ENCODE measurements around the gene PTAFR.

Gene PTAFR

GRCh38 chr1:28176492-28177470, at the start of gene PTAFR:
Gene PTAFR, minus strand, starts transcription at chr1:28176690. Its CDS starts 25,669 bp downstream, at chr1:28151021.
- Histone ChIP-seq H3K9ac (ENCODE audit: low read depth in 1 of 2, low read length in 2 of 2) (peak within 1 kb of the TSS in 1 of 2 donors; percentile 25), H3K4me3 (ENCODE audit: low read depth in 1 of 2, low read length in 2 of 2) (peak within 1 kb of the TSS; percentile 4 to 50), H3K9me3 (ENCODE audit: control insufficient read depth in 1 of 2, low read length in 2 of 2) (no peaks in the 10 kb centered on the region), H3K4me1 (ENCODE audit: control insufficient read depth in 1 of 2, insufficient read depth in 2 of 2, low read length in 2 of 2) (peaks cover 21 to 33% of the 10 kb centered on the region in 2 donors), H3K27ac (ENCODE audit: low read depth, low read length) (peak within 1 kb of the TSS; percentile 5), H3K27me3 (ENCODE audit: control insufficient read depth in 1 of 2, insufficient read depth in 2 of 2, low read length in 2 of 2) (no peaks in the 10 kb centered on the region), H3K36me3 (ENCODE audit: control insufficient read depth in 1 of 2, insufficient read depth in 2 of 2, low read length in 2 of 2) (no peaks in the 10 kb centered on the region)

DNA sequence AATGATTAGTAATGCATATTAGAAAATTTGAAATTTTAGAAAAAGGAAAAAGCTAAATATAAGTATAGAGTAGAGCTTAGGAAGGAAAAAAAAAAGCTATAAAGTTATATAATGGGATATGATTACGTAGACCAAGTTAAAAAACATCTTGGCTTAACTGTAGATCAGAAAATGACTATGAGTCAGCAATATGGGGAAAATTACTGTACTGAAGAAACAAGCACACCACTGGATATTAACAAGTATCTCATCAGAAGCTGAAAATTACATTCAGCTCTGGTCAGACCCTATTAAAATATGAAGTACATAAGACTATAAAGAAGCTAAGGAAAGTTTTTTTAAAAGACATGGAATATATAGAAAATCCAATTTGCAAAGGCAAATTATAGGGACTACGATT, 36.8 kb upstream of the PTAFR start:
- Histone ChIP-seq H3K9ac (ENCODE audit: low read depth in 1 of 2, low read length in 2 of 2) (no peak overlapping the region), H3K9me3 (ENCODE audit: control insufficient read depth in 1 of 2, low read length in 2 of 2) (no peaks in the 10 kb centered on the region), H3K27ac (ENCODE audit: low read depth, low read length) (no peak overlapping the region), H3K36me3 (ENCODE audit: control insufficient read depth in 1 of 2, insufficient read depth in 2 of 2, low read length in 2 of 2) (peaks cover 18 to 48% of the 10 kb centered on the region in 2 donors), H3K4me3 (ENCODE audit: low read depth in 1 of 2, low read length in 2 of 2) (no peak overlapping the region), H3K4me1 (ENCODE audit: control insufficient read depth in 1 of 2, insufficient read depth in 2 of 2, low read length in 2 of 2) (no peaks in the 10 kb centered on the region), H3K27me3 (ENCODE audit: control insufficient read depth in 1 of 2, insufficient read depth in 2 of 2, low read length in 2 of 2) (no peaks in the 10 kb centered on the region)

- Histone ChIP-seq H3K27ac (ENCODE audit: low read depth, low read length) (no peak overlapping the region), H3K9ac (ENCODE audit: low read depth in 1 of 2, low read length in 2 of 2) (no peak overlapping the region), H3K36me3 (ENCODE audit: control insufficient read depth in 1 of 2, insufficient read depth in 2 of 2, low read length in 2 of 2) (peaks cover 20 to 56% of the 10 kb centered on the region in 2 donors), H3K4me3 (ENCODE audit: low read depth in 1 of 2, low read length in 2 of 2) (no peak overlapping the region), H3K27me3 (ENCODE audit: control insufficient read depth in 1 of 2, insufficient read depth in 2 of 2, low read length in 2 of 2) (no peaks in the 10 kb centered on the region), H3K9me3 (ENCODE audit: control insufficient read depth in 1 of 2, low read length in 2 of 2) (no peaks in the 10 kb centered on the region), H3K4me1 (ENCODE audit: control insufficient read depth in 1 of 2, insufficient read depth in 2 of 2, low read length in 2 of 2) (peaks cover 3 to 10% of the 10 kb centered on the region in 2 donors)
Observed at GRCh38 chr1:28209700-28210099, 33.2 kb upstream of the PTAFR start.

GRCh38 chr1:28208818-28209441, 32.4 kb upstream of the PTAFR start:
- Histone ChIP-seq H3K9me3 (ENCODE audit: control insufficient read depth in 1 of 2, low read length in 2 of 2) (no peaks in the 10 kb centered on the region), H3K36me3 (ENCODE audit: control insufficient read depth in 1 of 2, insufficient read depth in 2 of 2, low read length in 2 of 2) (peaks cover 18 to 57% of the 10 kb centered on the region in 2 donors), H3K4me3 (ENCODE audit: low read depth in 1 of 2, low read length in 2 of 2) (no peak overlapping the region), H3K9ac (ENCODE audit: low read depth in 1 of 2, low read length in 2 of 2) (no peak overlapping the region), H3K27me3 (ENCODE audit: control insufficient read depth in 1 of 2, insufficient read depth in 2 of 2, low read length in 2 of 2) (no peaks in the 10 kb centered on the region), H3K4me1 (ENCODE audit: control insufficient read depth in 1 of 2, insufficient read depth in 2 of 2, low read length in 2 of 2) (peaks cover 5 to 15% of the 10 kb centered on the region in 2 donors), H3K27ac (ENCODE audit: low read depth, low read length) (no peak overlapping the region)

- H3K27me3 ChIP-seq (ENCODE audit: control insufficient read depth in 1 of 2, insufficient read depth in 2 of 2, low read length in 2 of 2), result no peaks in the 10 kb centered on the region
- H3K27ac ChIP-seq (ENCODE audit: low read depth, low read length), result no peak overlapping the region
- H3K36me3 ChIP-seq (ENCODE audit: control insufficient read depth in 1 of 2, insufficient read depth in 2 of 2, low read length in 2 of 2), result peaks cover 24 to 57% of the 10 kb centered on the region in 2 donors
- H3K4me3 ChIP-seq (ENCODE audit: low read depth in 1 of 2, low read length in 2 of 2), result no peak overlapping the region
- H3K4me1 ChIP-seq (ENCODE audit: control insufficient read depth in 1 of 2, insufficient read depth in 2 of 2, low read length in 2 of 2), result peaks cover 9 to 16% of the 10 kb centered on the region in 2 donors
- no peak overlapping the region for H3K9ac ChIP-seq (ENCODE audit: low read depth in 1 of 2, low read length in 2 of 2)
- H3K9me3 ChIP-seq (ENCODE audit: control insufficient read depth in 1 of 2, low read length in 2 of 2), result no peaks in the 10 kb centered on the region
Observed at GRCh38 chr1:28205243-28205642, 28.8 kb upstream of the PTAFR start.

GRCh38 chr1:28200234-28200873, 23.9 kb upstream of the PTAFR start:
- no peak overlapping the region for H3K9ac ChIP-seq (ENCODE audit: low read depth in 1 of 2, low read length in 2 of 2)
- H3K4me3 ChIP-seq (ENCODE audit: low read depth in 1 of 2, low read length in 2 of 2), result peak overlapping the region in 1 of 2 donors; percentile 15
- peaks cover 27 to 34% of the 10 kb centered on the region in 2 donors for H3K4me1 ChIP-seq (ENCODE audit: control insufficient read depth in 1 of 2, insufficient read depth in 2 of 2, low read length in 2 of 2)
- no peaks in the 10 kb centered on the region for H3K9me3 ChIP-seq (ENCODE audit: control insufficient read depth in 1 of 2, low read length in 2 of 2)
- H3K27me3 ChIP-seq (ENCODE audit: control insufficient read depth in 1 of 2, insufficient read depth in 2 of 2, low read length in 2 of 2), result no peaks in the 10 kb centered on the region
- H3K27ac ChIP-seq (ENCODE audit: low read depth, low read length), result no peak overlapping the region
- H3K36me3 ChIP-seq (ENCODE audit: control insufficient read depth in 1 of 2, insufficient read depth in 2 of 2, low read length in 2 of 2), result peaks cover 21 to 54% of the 10 kb centered on the region in 2 donors

- Histone ChIP-seq H3K9me3 (ENCODE audit: control insufficient read depth in 1 of 2, low read length in 2 of 2) (no peaks in the 10 kb centered on the region), H3K4me3 (ENCODE audit: low read depth in 1 of 2, low read length in 2 of 2) (peak overlapping the region; percentile 15 to 21), H3K27ac (ENCODE audit: low read depth, low read length) (no peak overlapping the region), H3K27me3 (ENCODE audit: control insufficient read depth in 1 of 2, insufficient read depth in 2 of 2, low read length in 2 of 2) (no peaks in the 10 kb centered on the region), H3K36me3 (ENCODE audit: control insufficient read depth in 1 of 2, insufficient read depth in 2 of 2, low read length in 2 of 2) (peaks cover 21 to 52% of the 10 kb centered on the region in 2 donors), H3K4me1 (ENCODE audit: control insufficient read depth in 1 of 2, insufficient read depth in 2 of 2, low read length in 2 of 2) (peaks cover 27 to 30% of the 10 kb centered on the region in 2 donors), H3K9ac (ENCODE audit: low read depth in 1 of 2, low read length in 2 of 2) (no peak overlapping the region)
Observed at GRCh38 chr1:28199328-28200233, 23.1 kb upstream of the PTAFR start.

DNA sequence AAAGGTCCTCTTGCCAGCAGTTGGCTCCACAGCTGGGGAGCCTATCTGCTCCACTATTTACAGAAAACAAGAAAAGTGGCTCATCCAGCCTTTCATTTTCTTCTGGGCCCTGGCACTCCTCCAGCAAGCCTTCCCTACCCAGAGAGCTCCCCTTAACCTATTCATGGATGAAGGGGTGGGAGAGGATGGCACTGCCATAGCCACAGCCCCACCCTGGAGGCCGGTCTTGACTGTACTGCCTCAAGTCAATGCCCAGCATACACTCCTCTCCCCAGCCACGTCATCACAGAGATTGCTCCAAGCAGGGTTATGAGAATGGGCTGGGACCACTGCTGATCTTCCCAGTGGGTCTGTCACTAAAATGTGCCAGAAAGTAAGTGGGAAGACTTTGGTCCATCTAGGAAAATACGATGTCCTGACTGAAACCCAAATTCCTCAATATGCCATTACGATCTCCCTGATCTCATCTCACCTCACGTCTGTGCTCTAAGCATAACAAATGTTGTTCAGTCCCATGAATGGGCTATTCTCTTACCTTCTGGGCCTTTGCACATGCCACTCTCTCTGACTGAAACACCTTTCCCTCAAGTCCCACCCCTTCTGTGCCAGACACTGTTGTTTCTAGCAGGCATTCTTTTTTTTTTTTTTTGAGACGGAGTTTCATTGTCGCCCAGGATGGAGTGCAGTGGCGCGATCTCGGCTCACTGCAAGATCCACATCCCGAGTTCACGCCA, 21.4 kb upstream of the PTAFR start:
- H3K36me3 ChIP-seq (ENCODE audit: control insufficient read depth in 1 of 2, insufficient read depth in 2 of 2, low read length in 2 of 2), result peaks cover 17 to 34% of the 10 kb centered on the region in 2 donors
- H3K27me3 ChIP-seq (ENCODE audit: control insufficient read depth in 1 of 2, insufficient read depth in 2 of 2, low read length in 2 of 2), result no peaks in the 10 kb centered on the region
- no peaks in the 10 kb centered on the region for H3K9me3 ChIP-seq (ENCODE audit: control insufficient read depth in 1 of 2, low read length in 2 of 2)
- no peak overlapping the region for H3K4me3 ChIP-seq (ENCODE audit: low read depth in 1 of 2, low read length in 2 of 2)
- H3K27ac ChIP-seq (ENCODE audit: low read depth, low read length), result no peak overlapping the region
- H3K9ac ChIP-seq (ENCODE audit: low read depth in 1 of 2, low read length in 2 of 2), result no peak overlapping the region
- peaks cover 22 to 30% of the 10 kb centered on the region in 2 donors for H3K4me1 ChIP-seq (ENCODE audit: control insufficient read depth in 1 of 2, insufficient read depth in 2 of 2, low read length in 2 of 2)

DNA sequence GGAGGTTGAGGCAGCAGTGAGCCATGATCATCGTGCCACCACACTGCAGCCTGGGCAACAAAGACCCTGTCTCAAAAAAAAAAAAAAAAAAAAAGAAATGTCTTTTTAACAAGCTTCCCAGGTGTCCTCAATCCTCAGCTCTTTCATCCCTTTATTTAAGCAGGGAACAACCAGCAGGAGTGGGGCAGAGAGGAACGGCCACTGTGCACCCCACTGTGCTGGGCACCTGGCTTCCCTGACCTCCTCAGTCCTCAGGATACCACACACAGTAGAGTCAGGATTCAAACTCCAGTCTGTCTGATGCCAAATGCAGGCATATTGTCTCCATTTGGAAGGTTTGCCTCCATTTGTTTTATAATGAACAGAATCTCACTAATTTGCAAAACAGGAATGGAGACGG, 19.8 kb upstream of the PTAFR start:
- no peaks in the 10 kb centered on the region for H3K9me3 ChIP-seq (ENCODE audit: control insufficient read depth in 1 of 2, low read length in 2 of 2)
- H3K36me3 ChIP-seq (ENCODE audit: control insufficient read depth in 1 of 2, insufficient read depth in 2 of 2, low read length in 2 of 2), result peaks cover 15 to 29% of the 10 kb centered on the region in 2 donors
- no peak overlapping the region for H3K27ac ChIP-seq (ENCODE audit: low read depth, low read length)
- H3K9ac ChIP-seq (ENCODE audit: low read depth in 1 of 2, low read length in 2 of 2), result no peak overlapping the region
- H3K4me1 ChIP-seq (ENCODE audit: control insufficient read depth in 1 of 2, insufficient read depth in 2 of 2, low read length in 2 of 2), result peaks cover 22 to 30% of the 10 kb centered on the region in 2 donors
- H3K27me3 ChIP-seq (ENCODE audit: control insufficient read depth in 1 of 2, insufficient read depth in 2 of 2, low read length in 2 of 2), result no peaks in the 10 kb centered on the region
- H3K4me3 ChIP-seq (ENCODE audit: low read depth in 1 of 2, low read length in 2 of 2), result no peak overlapping the region
